ENCODE results near the gene ERG28. TPM values are rescaled to one million over a fixed set of nuclear protein-coding genes. Genes with fewer than 3 reads are reported as not detected.

ERG28 gene
- total and polyA plus RNA-seq, 2 donors (not counting 1 experiment from before 2014, with no cell fraction given) = 13.5 to 43.9 TPM

GRCh38 chr14:75647640-75648039 lies 13.0 kb downstream of the ERG28 start:
- H3K4me2 ChIP-seq (ENCODE audit: extremely low read depth, insufficient read depth, low read length) = peak overlapping the region; percentile 7
- H4K20me1 ChIP-seq (ENCODE audit: control insufficient read depth, extremely low read depth, insufficient read depth, low read length) = no peaks in the 10 kb centered on the region
- TF ChIP-seq, protein P1, sequence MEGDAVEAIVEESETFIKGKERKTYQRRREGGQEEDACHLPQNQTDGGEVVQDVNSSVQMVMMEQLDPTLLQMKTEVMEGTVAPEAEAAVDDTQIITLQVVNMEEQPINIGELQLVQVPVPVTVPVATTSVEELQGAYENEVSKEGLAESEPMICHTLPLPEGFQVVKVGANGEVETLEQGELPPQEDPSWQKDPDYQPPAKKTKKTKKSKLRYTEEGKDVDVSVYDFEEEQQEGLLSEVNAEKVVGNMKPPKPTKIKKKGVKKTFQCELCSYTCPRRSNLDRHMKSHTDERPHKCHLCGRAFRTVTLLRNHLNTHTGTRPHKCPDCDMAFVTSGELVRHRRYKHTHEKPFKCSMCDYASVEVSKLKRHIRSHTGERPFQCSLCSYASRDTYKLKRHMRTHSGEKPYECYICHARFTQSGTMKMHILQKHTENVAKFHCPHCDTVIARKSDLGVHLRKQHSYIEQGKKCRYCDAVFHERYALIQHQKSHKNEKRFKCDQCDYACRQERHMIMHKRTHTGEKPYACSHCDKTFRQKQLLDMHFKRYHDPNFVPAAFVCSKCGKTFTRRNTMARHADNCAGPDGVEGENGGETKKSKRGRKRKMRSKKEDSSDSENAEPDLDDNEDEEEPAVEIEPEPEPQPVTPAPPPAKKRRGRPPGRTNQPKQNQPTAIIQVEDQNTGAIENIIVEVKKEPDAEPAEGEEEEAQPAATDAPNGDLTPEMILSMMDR (conservative IDR thresholded peaks at IDR 0.05 in 1 of 2, IDR thresholded peaks at IDR 0.05 in 1 of 2; ENCODE audit: low read depth in 1 of 2, low read length in 2 of 2) = no peak
- no peak for TF ChIP-seq EZH2 (IDR thresholded peaks at IDR 0.05; ENCODE audit: low read length, missing control alignments)
- H3K9me3 ChIP-seq (ENCODE audit: control insufficient read depth, insufficient read depth, low read depth, low read length) = no peaks in the 10 kb centered on the region
- H3K4me1 ChIP-seq (ENCODE audit: control insufficient read depth, extremely low read depth, insufficient read depth, low read length) = peaks cover 25% of the 10 kb centered on the region
- H3K4me3 ChIP-seq (replicated peaks in 1 of 4; ENCODE audit: control extremely low read depth in 1 of 4, insufficient read depth in 1 of 4, low read depth in 3 of 4, low read length in 4 of 4) = no peak overlapping the region
- no peaks in the 10 kb centered on the region for H3K79me2 ChIP-seq (ENCODE audit: control insufficient read depth, insufficient read depth, low read length)
- no peak overlapping the region for H2AFZ ChIP-seq (ENCODE audit: low read length)
- no peak overlapping the region for H3K9ac ChIP-seq (ENCODE audit: insufficient read depth, low read length)
- DNase-seq (ENCODE audit: low read depth in 2 of 2) = peak; percentile 22 to 76
- H3K27ac ChIP-seq (ENCODE audit: insufficient read depth, low read length) = peak overlapping the region; percentile 84
- peaks cover 10% of the 10 kb centered on the region for H3K36me3 ChIP-seq (ENCODE audit: control insufficient read depth, insufficient read depth, low read length)
- no peaks in the 10 kb centered on the region for H3K27me3 ChIP-seq (ENCODE audit: control insufficient read depth, insufficient read depth, low read length)

DNA sequence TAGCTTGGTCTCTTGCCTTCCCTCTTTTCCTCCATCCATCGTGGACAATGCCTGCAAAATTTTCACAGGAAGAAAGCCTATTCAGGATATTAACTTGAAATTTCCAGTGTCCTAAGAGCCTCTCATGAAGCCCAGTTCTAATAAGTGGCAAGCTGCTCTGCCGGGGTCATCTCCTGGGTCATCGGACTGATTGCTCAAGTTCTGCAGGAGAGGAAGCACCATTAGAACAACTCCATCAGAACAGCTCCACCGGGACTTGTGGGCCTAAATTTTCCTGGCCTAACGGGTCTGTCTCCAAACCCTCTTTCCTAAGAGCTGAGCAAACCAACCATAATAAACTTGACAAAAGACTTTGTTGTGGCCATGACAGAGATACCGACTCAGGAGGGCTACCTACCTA lies 13.9 kb downstream of the ERG28 start:
- H2AFZ ChIP-seq (ENCODE audit: low read length) = no peak overlapping the region
- no peaks in the 10 kb centered on the region for H3K79me2 ChIP-seq (ENCODE audit: control insufficient read depth, insufficient read depth, low read length)
- H3K9me3 ChIP-seq (ENCODE audit: control insufficient read depth, insufficient read depth, low read depth, low read length) = no peaks in the 10 kb centered on the region
- peak overlapping the region; percentile 74 for H3K27ac ChIP-seq (ENCODE audit: insufficient read depth, low read length)
- H3K4me1 ChIP-seq (ENCODE audit: control insufficient read depth, extremely low read depth, insufficient read depth, low read length) = peaks cover 25% of the 10 kb centered on the region
- peaks cover 10% of the 10 kb centered on the region for H3K36me3 ChIP-seq (ENCODE audit: control insufficient read depth, insufficient read depth, low read length)
- no peak overlapping the region for H3K4me3 ChIP-seq (replicated peaks in 1 of 4; ENCODE audit: control extremely low read depth in 1 of 4, insufficient read depth in 1 of 4, low read depth in 3 of 4, low read length in 4 of 4)
- DNase-seq (ENCODE audit: low read depth in 2 of 2) = no peak
- no peak for TF ChIP-seq EZH2 (IDR thresholded peaks at IDR 0.05; ENCODE audit: low read length, missing control alignments)
- TF ChIP-seq, protein P1 (conservative IDR thresholded peaks at IDR 0.05 in 1 of 2, IDR thresholded peaks at IDR 0.05 in 1 of 2; ENCODE audit: low read depth in 1 of 2, low read length in 2 of 2) = no peak
- no peaks in the 10 kb centered on the region for H4K20me1 ChIP-seq (ENCODE audit: control insufficient read depth, extremely low read depth, insufficient read depth, low read length)
- no peaks in the 10 kb centered on the region for H3K27me3 ChIP-seq (ENCODE audit: control insufficient read depth, insufficient read depth, low read length)
- no peak overlapping the region for H3K4me2 ChIP-seq (ENCODE audit: extremely low read depth, insufficient read depth, low read length)
- H3K9ac ChIP-seq (ENCODE audit: insufficient read depth, low read length) = no peak overlapping the region

GRCh38 chr14:75645056-75645455 lies 15.6 kb downstream of the ERG28 start:
- H3K79me2 ChIP-seq (ENCODE audit: control insufficient read depth, insufficient read depth, low read length) = no peaks in the 10 kb centered on the region
- no peak overlapping the region for H3K27ac ChIP-seq (ENCODE audit: insufficient read depth, low read length)
- no peaks in the 10 kb centered on the region for H3K9me3 ChIP-seq (ENCODE audit: control insufficient read depth, insufficient read depth, low read depth, low read length)
- no peak for TF ChIP-seq EZH2 (IDR thresholded peaks at IDR 0.05; ENCODE audit: low read length, missing control alignments)
- TF ChIP-seq, protein P1 (conservative IDR thresholded peaks at IDR 0.05 in 1 of 2, IDR thresholded peaks at IDR 0.05 in 1 of 2; ENCODE audit: low read depth in 1 of 2, low read length in 2 of 2) = no peak
- DNase-seq (ENCODE audit: low read depth in 2 of 2) = no peak
- peaks cover 25% of the 10 kb centered on the region for H3K4me1 ChIP-seq (ENCODE audit: control insufficient read depth, extremely low read depth, insufficient read depth, low read length)
- no peak overlapping the region for H2AFZ ChIP-seq (ENCODE audit: low read length)
- peaks cover 2% of the 10 kb centered on the region for H3K36me3 ChIP-seq (ENCODE audit: control insufficient read depth, insufficient read depth, low read length)
- no peaks in the 10 kb centered on the region for H4K20me1 ChIP-seq (ENCODE audit: control insufficient read depth, extremely low read depth, insufficient read depth, low read length)
- no peaks in the 10 kb centered on the region for H3K27me3 ChIP-seq (ENCODE audit: control insufficient read depth, insufficient read depth, low read length)
- no peak overlapping the region for H3K4me3 ChIP-seq (replicated peaks in 1 of 4; ENCODE audit: control extremely low read depth in 1 of 4, insufficient read depth in 1 of 4, low read depth in 3 of 4, low read length in 4 of 4)
- no peak overlapping the region for H3K4me2 ChIP-seq (ENCODE audit: extremely low read depth, insufficient read depth, low read length)
- no peak overlapping the region for H3K9ac ChIP-seq (ENCODE audit: insufficient read depth, low read length)

Data from fibroblast of lung (primary cell).